Gastrocnemius medialis (tissue), 4 donors: ENCODE measurements around the gene THNSL1. TPM values are rescaled to one million over a fixed set of nuclear protein-coding genes. Genes with fewer than 3 reads are reported as not detected.

ENCODE experiments used
- ATAC-seq, 2 donors: fragments of 150-250 bp; one replicate each; pipeline ENCODE4 v1.9.1; 2016
- DNase-seq, 2 donors: peaks; one replicate each; pipeline ENCODE4 v3.0.0-alpha.2; 2019
- H3K27ac ChIP-seq, 4 donors: fragments of 200-600 bp; sonication (generic); 1 replicate in 1 of 4; 2 replicates in 3 of 4; pipeline ENCODE4 v1.5.1; 2016 to 2018; ENCODE audit warnings: mild to moderate bottlenecking in 2 of 4, moderate library complexity in 1 of 4
- H3K27me3 ChIP-seq, 3 donors: fragments of 200-600 bp; sonication (generic) in 2 of 3; 1 replicate in 1 of 3; 2 replicates in 2 of 3; pipeline versions ENCODE4 v1.5.1 to v1.6.0; 2016 to 2019; ENCODE audit warnings: mild to moderate bottlenecking in 1 of 3, moderate library complexity in 1 of 3
- H3K36me3 ChIP-seq, 2 donors: fragments of 200-600 bp; sonication (generic) in 1 of 2; one replicate each; pipeline ENCODE4 v1.5.1; 2017 to 2018
- H3K4me1 ChIP-seq, 2 donors: fragments of 200-600 bp; sonication (generic) in 1 of 2; one replicate each; pipeline ENCODE4 v1.5.1; 2016 to 2017; ENCODE audit warnings: mild to moderate bottlenecking in 2 of 2
- H3K4me3 ChIP-seq, 4 donors: fragments of 200-600 bp; sonication (generic) in 3 of 4; 1 replicate in 1 of 4; 2 replicates in 3 of 4; pipeline ENCODE4 v1.5.1; 2016 to 2019; ENCODE audit warnings: mild to moderate bottlenecking in 2 of 4
- H3K9me3 ChIP-seq, 3 donors: fragments of 200-600 bp; sonication (generic) in 2 of 3; 1 replicate in 1 of 3; 2 replicates in 2 of 3; pipeline ENCODE4 v1.5.1; 2016 to 2019
- CTCF ChIP-seq, 5 experiments: fragments of 450-650 bp in 3 of 5; fragments of 200-600 bp in 2 of 5; sonication (generic) in 2 of 5; IDR thresholded peaks in 4 of 5; conservative IDR thresholded peaks in 1 of 5; 1 replicate in 4 of 5; 2 replicates in 1 of 5; pipeline ENCODE4 v1.5.1; 2016 to 2019; ENCODE audit warnings: antibody characterized with exemption in 5 of 5, mild to moderate bottlenecking in 3 of 5, moderate library complexity in 3 of 5
- POLR2A ChIP-seq, 2 donors: fragments of 450-650 bp; IDR thresholded peaks; one replicate each; pipeline ENCODE4 v1.6.1; 2017; ENCODE audit warnings: antibody characterized with exemption in 2 of 2, mild to moderate bottlenecking in 2 of 2, moderate library complexity in 2 of 2
- in situ Hi-C, 4 donors: fragments of 200-750 bp; cut with MboI; loops; one replicate each; pipeline versions ENCODE4 v1.15.0 to v1.8.0; 2017; ENCODE audit warnings: low sequenced_read_pairs in 4 of 4
- intact Hi-C: fragments of 100-400 bp; cut with DNase I; formaldehyde crosslinking; loops from one replicate; pipeline ENCODE4 v1.15.1; 2023; ENCODE audit warnings: low total_unique reads
- total RNA-seq, 4 donors: library from RNA; depleted of rRNA; stranded (reverse); fragments of >200 nt; gene quantifications; one replicate each; pipeline versions ENCODE4 v1.1.0 to v1.2.3, GENCODE V29; 2016

THNSL1 gene
- total RNA-seq, 4 donors from 2014 or later: 0.82 to 2.0 (median 1.7) TPM

- in situ Hi-C loops (loop anchor here in 3 of 4 donors (10.0 to 25.0 kb wide), 2 partner anchors 431 to 439 kb away; no protein-coding TSS in a partner anchor), intact Hi-C loops (no loop called here)
- no peaks in the 10 kb centered on the region for H3K27me3 ChIP-seq
- H3K36me3 ChIP-seq: no peaks in the 10 kb centered on the region
- no peak overlapping the region for H3K27ac ChIP-seq
- no peak for TF ChIP-seq POLR2A (IDR thresholded peaks at IDR 0.05)
- no peak for TF ChIP-seq CTCF (IDR thresholded peaks at IDR 0.05 in 4 of 5, conservative IDR thresholded peaks at IDR 0.05 in 1 of 5)
- no peak for DNase-seq
- no peak for ATAC-seq
- H3K4me1 ChIP-seq: no peaks in the 10 kb centered on the region
- no peaks in the 10 kb centered on the region for H3K9me3 ChIP-seq
- no peak overlapping the region for H3K4me3 ChIP-seq
Observed at GRCh38 chr10:25075825-25076224, 59.4 kb downstream of the THNSL1 start.

Other genes with a start within 250 kb of the THNSL1 start
- 1 to 10 TPM in 2 of 4 donors, under 1 TPM in 1, not detected in 1; 0.31 to 5.4 (median 2.3) TPM for gene PRTFDC1, start 64.0 kb upstream of the THNSL1 start, total RNA-seq
- gene ENKUR, start 454 bp upstream of the THNSL1 start, total RNA-seq: not detected
- under 1 TPM in 1 of 4 donors, not detected in 3; 0.04 TPM for gene GPR158, start 158.4 kb downstream of the THNSL1 start, total RNA-seq